Measurements from ENCODE around the gene CDH13.

Gene CDH13

DNA sequence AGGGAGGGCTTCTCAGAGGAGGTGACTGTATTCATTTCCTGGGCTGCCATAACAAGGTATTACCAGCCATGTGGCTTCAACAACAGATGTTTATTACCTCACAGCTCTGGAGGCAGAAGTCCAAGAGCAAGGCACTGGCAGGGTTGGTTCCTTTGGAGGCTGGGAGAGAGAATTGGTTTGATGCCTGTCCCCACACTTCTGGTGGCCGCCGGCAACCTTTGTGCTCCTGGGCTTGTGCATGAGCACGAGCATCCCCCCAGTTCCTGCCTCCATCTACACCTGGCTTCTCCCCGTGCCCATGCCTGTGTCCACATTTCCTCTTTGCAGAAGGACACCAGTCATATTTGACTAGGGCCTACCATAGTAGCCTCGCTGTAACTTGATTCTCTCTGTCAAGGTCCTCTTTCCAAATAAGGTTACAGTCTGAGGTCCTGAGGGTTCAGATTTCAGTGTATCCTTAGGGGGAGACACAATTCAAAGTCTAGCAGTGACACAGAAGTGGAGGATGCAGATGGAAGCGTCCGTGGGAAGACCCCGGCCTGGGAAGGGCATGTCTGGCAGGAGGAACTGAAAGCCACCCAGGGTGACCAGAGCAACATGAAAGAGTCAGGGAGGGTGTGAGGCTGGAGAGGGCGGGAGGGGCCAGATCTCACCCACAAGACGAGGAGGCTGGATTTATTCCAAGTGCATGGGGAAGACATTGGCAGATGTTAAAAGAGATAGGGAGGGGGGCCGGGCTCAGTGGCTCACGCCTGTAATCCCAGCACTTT is 992.8 kb downstream of the CDH13 start:
- no peak for DNase-seq (ENCODE audit: low read depth in 2 of 2)

DNA sequence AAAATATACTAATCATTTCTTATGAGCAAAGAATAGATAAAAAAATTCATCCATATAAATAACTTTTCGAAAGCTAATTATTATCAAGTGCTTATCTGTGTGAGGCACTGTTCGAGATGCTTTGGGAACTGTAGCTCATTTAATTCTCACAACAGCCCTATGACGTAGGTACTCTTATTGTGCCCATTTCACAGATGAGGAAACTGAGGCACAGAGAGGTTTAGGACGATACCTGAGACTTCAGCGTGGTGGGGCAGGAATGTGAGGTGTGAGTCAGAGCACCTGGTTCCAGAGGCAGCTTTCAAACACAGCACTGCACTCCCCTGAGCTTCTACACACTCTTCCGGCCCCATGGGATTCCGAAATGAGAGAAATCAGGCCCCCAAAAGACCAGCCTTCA is 995.2 kb downstream of the CDH13 start:
- no peak for DNase-seq (ENCODE audit: low read depth in 2 of 2)

DNA sequence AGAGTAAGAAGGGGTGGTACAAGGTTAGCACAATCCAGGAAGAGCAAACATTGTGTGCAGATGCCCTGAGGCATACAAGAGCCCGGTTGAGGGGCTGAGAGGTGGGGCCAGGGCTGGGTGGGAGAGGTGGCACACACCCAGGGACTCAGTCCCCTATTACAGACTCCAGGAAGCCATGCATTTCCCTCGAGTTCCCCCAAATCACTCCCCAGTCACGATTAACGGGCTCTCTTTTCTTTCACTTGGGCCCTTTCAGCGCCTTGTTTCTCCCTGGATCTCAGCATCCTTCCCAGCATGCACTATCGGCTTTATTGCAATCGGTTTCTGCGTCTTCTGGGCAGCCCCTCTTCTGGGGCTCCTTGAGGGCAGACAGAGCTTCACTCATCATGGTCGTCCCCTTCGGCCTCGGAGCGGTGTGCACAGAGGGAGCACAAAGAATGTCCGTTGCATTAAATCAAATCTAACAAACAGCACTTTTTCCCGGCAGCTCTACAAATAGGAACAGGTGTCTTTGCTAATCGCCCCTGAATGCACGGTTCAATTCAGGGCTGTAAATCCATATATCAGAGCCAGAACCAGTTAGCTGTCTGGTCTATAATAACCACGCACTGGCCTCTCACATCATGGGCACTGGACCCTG is 996.4 kb downstream of the CDH13 start:
- DNase-seq (ENCODE audit: low read depth in 2 of 2): no peak

DNA sequence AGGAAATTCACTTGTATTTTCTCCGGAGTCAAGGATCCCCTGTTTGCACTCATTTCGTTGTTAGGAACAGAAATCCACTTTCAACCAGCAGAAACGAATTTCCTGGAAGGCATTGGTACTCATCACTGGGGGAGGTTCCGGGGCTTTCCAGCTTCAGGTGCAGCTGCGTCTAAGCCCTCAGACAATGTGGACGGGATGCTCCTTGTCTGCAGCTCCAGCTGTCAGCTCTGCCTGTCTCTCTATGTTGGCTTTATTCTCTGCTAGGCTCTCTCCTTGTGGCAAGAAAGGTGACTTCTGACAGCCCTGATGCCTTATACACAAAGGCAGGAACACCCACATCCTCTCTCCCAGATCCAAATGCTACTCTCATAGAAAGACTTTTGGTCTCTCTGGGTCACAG is 997.1 kb downstream of the CDH13 start:
- DNase-seq (ENCODE audit: low read depth in 2 of 2): no peak

DNA sequence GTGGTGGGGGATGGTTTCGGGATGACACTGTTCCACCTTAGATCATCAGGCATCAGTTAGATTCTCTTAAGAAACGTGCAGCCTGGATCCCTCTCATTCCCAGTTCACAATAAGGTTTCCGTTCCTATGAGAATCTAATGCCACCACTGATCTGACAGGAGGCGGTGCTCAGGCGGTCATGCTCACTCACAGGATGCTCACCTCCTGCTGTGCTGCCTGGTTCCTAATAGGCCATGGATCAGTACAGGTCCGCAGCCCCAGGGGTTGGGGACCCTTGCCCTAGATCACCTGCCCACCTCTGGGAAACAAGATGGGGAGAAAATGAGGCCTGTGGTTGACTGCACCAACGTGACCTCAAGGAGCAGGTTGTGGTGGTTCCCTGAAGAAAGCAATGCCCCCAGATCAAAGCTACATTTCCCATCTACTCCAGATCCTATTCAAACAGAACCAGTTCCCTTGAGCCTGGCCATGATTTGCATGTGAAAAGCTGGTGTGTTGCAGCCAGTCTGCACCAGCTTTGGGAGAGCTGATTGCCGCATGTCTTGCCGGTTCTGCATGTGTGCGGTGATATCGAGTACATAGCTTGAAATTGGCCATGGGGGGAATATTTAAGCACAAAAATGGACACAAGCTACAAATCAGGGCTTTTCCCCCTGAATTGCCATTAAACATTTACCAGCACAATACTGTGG is 997.8 kb downstream of the CDH13 start:
- DNase-seq (ENCODE audit: low read depth in 2 of 2): no peak

DNA sequence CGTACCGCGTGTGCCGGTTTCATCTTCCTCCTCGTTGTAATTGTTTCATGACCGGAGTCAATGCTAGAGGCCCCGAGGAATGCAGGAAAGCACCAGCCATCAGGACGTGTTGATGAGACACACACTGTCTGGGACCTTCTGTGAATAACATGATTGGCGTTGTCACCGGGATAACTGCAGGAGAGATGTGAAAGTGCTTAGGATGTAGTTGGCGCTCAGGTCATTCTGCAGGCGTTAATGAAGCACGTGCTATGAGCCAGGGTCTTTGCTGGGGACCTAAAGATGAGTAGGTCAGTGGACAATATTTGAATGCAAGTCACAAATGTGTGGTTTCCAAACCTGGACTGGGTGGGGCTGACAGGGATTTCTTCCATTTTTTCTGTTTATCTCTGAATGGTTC is 999.4 kb downstream of the CDH13 start:
- no peak for DNase-seq (ENCODE audit: low read depth in 2 of 2)

DNA sequence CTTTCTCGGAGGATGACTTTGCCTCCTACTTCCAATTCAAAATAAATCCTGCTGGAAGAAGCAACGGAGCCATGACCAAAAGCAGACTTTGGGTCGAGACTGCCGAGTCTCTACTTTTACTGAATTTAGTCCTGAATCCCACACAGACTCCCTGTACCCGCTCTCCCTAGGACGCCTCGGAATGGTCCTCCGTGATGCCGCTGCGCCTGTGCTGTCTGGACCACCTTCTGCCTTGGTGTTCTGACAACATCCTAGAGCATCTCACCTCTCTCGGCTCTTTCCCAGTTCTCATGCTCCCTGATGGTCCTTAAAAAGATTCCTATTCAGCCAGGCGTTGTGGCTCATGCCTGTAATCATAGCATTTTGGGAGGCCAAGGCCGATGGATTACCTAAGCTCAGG is 999.9 kb downstream of the CDH13 start:
- DNase-seq (ENCODE audit: low read depth in 2 of 2): no peak

DNA sequence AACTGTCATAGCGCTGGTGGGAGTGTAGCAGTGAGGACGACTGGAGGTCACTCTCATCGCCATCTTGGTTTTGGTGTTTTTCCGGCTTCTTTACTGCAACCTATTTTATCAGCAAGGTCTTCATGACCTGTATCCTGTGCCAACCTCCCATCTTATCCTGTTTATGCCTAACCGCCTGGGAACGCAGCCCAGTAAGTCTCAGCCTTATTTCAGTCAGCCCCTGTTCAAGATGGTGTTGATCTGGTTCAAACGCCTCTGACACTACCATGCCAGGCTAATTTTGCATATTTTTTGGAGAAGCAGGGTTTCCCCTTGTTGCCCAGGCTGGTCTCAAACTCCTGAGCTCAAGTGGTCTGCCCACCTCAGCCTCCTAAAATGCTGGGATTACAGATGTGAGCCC is 1001.2 kb downstream of the CDH13 start:
- no peak for DNase-seq (ENCODE audit: low read depth in 2 of 2)

DNA sequence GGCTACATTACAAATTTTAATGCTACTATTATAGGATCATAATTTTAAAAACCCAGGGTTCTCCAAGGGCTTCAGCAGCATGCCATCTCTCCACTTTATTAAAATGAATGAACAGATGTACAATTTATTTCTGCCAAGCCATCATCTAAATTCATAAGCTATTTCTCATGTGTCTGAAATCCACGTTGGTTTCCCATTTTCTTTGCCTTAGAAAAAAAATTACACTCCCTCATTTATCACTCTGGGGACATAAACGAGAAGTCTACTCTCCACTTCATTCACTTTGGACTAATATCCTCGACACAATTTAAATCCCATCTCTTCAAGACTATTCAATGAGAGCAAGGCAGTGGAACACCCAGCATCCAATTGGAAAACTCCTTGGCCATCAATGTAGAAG is 1002.7 kb downstream of the CDH13 start:
- DNase-seq (ENCODE audit: low read depth in 2 of 2): no peak

DNA sequence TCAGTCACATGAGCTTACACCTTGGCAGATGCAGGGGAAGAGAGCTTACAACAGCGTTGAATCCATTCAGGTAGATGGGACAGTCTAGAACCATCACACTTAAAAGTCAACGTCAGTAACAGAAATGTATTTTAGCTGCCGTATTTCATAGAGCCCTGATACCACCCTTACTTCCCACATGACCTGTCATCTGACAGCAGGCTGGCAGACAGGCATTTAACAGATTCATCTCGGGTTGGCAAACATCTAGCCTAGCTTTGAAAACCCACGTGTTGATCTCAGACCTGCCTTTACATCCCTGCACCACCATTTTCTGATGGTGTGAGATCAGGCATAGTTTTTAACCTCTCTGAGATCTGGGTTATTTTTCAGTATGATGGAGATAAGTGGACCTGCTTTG is 1003.1 kb downstream of the CDH13 start:
- no peak for DNase-seq (ENCODE audit: low read depth in 2 of 2)

DNA sequence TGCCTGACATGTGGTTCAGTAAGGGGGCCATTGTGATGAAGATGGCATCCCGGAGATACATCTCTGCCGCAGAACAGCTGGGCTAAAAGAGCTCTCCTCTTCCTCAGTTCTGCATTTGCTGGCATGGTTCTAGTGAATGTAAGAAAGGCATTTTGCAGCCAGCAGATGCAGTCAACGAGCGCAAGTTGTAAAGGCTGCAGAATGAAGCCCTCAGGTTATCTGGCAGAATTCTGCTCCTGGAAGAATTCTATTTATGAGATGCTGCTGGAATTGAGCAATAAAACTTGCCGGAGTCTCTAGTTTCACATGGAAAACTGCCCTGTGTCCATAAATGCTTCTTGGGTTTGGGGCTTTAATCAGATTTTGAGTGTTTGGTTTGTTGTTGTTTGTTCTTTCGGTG is 1004.2 kb downstream of the CDH13 start:
- no peak for DNase-seq (ENCODE audit: low read depth in 2 of 2)

DNA sequence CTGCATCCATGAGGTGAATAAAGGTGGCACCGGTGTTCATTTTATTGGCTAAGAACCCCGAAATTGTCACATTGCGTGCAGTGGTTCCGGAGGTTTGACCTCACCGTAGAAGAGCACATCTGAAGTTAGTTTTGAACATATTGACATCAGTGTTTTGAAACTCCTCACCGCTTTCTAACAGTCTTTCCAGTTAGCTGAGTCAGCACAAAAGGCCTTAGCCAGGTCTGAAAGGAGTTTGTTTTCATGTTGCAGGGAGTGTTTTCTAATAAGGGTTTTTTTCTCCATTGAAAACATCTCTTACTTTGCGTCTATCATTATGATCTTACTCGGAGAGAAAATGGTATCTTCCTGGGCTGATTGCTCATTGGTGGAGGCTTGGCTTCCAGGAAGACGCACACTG is 1006.5 kb downstream of the CDH13 start:
- no peak for DNase-seq (ENCODE audit: low read depth in 2 of 2)

DNA sequence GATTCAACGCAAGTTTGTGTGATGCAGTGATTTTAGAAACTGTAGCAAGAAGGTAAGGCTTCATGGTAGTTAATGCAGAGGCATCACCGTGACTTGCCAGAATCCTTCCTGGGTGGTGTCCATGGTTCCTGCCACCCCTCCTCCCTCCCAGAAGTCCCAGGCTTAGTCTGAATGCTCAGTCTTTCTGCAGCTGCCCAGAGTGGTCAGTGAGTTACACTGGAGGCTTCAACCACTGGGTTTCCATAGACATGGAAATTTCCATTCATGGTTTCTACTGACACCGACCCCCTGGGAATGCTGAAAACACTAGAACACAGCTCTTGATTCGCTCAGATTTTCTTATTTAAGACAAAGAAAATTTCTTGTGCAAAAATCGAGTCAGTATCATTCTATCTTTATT is 1021.6 kb downstream of the CDH13 start:
- DNase-seq (ENCODE audit: low read depth in 2 of 2): no peak

DNA sequence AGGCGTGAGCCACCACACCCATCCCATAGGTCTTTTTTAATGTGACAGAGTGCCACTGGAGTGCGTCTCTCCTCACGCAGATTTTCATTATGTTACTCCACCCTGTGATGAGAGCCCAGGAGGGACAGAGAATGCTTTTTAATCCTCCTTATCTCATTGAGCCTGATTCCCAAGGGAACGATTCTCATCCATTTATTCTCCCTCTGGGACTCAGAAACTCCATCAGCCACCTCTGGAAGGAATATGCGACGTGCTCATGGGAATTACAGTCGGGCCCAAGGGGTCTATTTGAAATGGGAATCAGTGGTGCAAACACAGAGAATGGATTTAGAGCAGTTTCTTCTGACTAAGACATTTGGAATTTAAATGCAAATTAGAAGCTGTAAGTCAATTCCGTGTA is 1025.1 kb downstream of the CDH13 start:
- no peak for DNase-seq (ENCODE audit: low read depth in 2 of 2)

DNA sequence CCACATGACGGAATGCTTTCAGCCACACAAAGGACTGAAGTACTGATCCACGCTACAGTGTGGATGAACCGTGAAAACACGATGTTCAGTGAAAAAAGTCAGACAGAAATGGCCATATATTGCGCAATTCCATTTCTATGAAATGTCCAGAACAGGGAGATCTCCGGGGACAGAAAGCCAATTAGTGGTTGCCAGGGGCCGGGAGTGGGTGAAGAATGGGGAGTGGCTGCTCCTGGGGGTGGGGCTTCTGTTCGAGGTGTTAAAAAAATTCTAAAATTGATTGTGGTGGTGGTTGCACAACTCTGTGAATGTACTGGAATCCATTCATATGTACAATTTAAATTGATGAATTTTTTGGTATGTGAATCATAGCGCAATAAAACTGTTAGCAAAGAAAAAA is 1026.2 kb downstream of the CDH13 start:
- no peak for DNase-seq (ENCODE audit: low read depth in 2 of 2)

DNA sequence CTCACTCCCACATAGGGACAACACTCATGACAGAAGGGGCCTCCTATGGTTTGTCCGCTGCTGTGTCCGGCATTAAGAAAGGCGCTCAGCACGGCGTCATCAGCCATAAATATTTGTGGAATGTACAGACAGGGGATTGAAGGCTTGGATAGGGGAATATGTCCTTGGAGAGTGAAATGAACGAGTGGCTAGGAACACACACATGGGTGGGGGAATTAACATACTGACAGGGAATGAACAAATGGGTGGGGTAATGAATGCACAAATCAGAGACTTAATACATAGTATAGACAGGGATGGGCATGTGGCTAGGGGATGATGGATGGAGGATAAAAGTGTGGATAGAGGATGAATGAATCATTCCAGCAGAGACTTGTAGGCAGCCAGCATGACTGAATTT is 1027.0 kb downstream of the CDH13 start:
- DNase-seq (ENCODE audit: low read depth in 2 of 2): no peak

DNA sequence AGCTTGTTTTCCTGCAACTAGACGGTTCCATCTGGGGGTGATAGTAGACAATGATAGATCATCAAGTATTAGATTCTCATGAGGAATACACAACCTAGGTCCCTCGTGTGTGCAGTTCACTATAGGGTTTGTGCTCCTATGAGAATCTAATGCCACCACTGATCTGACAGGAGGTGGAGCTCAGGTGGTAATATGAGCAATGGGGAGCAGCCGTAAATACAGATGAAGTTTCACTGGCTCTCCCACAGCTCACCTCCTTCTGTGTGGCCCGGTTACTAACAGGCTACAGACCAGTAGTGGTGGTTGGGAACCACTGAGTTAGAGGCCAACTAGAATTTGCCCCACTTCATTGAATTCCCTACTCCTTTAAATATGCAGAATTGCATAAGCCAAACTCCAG is 1033.5 kb downstream of the CDH13 start:
- DNase-seq (ENCODE audit: low read depth in 2 of 2): no peak

DNA sequence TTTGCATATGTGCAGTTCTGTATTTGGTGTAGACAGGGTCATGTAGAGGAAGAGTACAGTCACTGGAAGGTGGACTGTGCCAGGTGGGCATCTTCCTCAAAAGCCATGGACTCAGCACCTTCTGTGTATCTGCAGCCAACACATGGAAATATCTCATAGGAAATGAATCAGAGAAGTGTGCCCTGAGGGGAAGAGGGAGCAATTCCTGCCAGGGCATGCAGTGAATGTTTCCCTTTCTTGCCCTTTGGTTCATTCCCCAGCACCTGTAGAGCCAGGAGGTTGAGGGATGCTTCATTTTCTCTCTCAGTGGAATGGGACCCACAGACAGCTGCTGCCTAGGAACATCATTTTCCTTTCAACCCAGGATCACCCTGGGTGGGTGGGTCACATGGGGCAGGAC is 1034.9 kb downstream of the CDH13 start:
- no peak for DNase-seq (ENCODE audit: low read depth in 2 of 2)

DNA sequence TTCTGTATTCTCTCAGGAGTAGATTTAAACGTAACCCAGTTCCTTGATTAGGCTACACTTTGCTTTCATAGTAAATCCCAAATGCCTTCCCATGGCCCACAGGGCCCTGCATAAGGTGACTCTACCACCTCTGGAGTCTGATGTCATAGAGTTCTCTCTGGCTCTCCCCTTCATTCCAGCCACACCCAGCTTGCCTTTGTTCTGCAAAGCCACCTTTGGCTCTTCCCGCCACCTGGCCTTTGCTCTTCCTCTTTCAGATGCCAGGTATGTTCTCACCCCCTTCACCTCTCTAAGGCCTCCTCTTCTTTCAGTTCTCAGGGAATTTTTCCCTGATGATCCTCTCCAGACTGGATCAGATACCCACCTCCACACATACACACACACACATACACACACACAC is 1039.7 kb downstream of the CDH13 start:
- no peak for DNase-seq (ENCODE audit: low read depth in 2 of 2)

DNA sequence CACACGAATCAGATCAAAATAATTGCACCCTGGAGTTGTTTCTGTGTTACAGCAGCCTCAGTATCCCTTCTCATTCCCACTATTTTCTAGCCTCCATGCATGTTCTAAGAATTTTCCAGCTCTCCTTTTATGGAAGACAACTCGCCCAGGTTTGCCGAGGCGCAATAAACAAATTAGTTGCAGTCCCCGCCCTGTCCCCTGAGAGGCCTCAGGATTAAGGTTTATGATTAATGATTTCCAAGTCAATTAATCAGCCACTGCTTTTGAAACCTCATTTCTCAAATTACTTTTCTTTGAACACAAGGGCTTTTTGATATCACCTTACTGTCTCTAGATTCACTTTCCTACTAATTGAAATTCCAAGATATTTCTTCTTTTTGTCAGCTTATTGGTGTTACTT is 1042.7 kb downstream of the CDH13 start:
- no peak for DNase-seq (ENCODE audit: low read depth in 2 of 2)

DNA sequence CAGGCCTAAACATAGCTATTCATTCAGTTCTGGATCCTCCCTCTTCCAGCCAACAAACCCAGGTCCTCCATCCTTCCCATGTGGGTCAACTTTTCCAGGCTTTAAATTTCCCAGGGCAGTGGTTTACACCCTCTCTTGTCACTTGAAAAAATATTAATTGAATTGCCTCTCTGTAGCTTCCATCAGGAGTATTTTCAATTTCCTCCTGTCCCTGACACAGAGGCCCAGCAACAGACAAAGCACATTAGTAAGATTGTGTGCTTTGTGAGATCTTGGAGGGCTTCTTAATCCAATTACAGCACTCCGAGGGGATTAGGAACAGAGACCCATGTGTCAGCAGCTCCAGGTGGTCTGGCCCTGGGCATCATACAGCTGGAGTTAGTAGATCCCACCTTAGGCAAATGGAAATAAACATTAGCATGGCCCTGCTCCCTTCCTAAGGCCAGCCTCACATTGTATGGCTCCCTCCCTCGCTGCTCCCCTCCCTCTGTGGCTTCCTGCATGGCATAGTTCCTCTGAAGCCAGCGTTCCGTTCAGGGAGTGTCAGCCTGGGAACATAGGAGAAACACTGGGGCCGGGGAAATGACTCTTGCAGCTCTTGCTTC is 1048.3 kb downstream of the CDH13 start:
- DNase-seq (ENCODE audit: low read depth in 2 of 2): no peak

DNA sequence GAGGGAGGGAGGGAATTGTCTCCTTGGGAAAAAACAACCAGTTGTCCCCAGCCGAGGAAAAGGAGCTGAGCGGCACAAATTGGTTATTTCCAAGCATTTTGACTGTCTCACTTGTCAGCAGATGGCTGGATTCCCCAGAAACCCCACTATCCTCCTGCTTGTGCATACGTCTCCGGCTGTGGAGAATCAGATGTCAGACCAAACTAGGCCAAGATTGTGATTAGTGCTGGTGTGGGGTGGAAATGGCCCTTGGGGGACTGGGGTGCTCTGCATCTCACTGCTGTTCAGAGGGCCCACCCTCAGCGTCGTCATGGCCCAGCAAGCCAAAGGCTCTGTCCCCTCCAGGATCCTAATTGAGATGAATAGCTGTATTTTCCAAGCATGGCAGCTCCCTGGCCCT is 1049.3 kb downstream of the CDH13 start:
- DNase-seq (ENCODE audit: low read depth in 2 of 2): no peak

DNA sequence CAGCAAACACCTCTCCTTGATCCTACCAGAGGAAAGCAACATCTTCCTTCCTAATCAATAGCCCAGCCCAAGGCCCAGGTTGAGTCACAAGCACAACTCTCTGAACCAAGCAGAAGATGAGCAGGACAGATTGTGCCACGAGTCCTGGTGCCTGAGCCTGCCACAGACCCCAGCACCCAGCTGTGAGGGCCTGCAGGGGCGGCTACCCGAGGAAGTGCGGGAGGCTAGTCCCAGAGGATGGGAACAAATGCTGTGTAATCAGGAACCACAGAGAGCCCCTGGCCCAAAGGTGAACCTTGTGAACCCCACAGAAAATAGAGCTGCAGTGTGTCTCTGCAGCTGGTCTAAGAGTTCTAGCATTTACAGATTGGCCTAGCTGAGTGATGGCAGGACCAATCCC is 1054.2 kb downstream of the CDH13 start:
- no peak for DNase-seq (ENCODE audit: low read depth in 2 of 2)

All from activated CD8-positive, alpha-beta memory T cell treated with anti-CD3 and anti-CD28 coated beads for 4 hours (primary cell).